NOMO-1 treated with DMSO at 0.1 percent for 48 hours (cell line): ENCODE measurements around the gene PPP1R14D.
"Not testable (repeated sequence)": the region's sequence is repeated elsewhere in the genome, so short reads cannot be mapped to it uniquely, and the experiment has no call there.

ENCODE experiments used
- DNase-seq: peaks from one replicate; lab custom pipeline; 2025; ENCODE audit not compliant: unreplicated experiment; lab: John Stamatoyannopoulos, UW

Gene PPP1R14D

GRCh38 chr15:40828447-40829036 lies at the start of gene PPP1R14D:
Gene PPP1R14D, minus strand, starts transcription at chr15:40828708. Its CDS starts 67 bp downstream, at chr15:40828641.
- no peak for DNase-seq

GRCh38 chr15:40877694-40878093 lies 49.2 kb upstream of the PPP1R14D start:
- DNase-seq: no peak

GRCh38 chr15:40875991-40876730 lies 47.7 kb upstream of the PPP1R14D start:
- no peak for DNase-seq

GRCh38 chr15:40873694-40874561 lies 45.4 kb upstream of the PPP1R14D start, which contains the start of gene RHOV:
Gene RHOV, minus strand, starts transcription at chr15:40874234. Its CDS starts 95 bp downstream, at chr15:40874139.
- DNase-seq: peak; percentile 50

- no peak for DNase-seq
Observed at GRCh38 chr15:40872791-40873693, 44.5 kb upstream of the PPP1R14D start.

GRCh38 chr15:40871749-40872617 lies 43.5 kb upstream of the PPP1R14D start:
- DNase-seq: no peak

GRCh38 chr15:40870716-40871115 lies 42.2 kb upstream of the PPP1R14D start:
- no peak for DNase-seq

- DNase-seq: no peak
Observed at GRCh38 chr15:40869686-40870085, 41.2 kb upstream of the PPP1R14D start.

GRCh38 chr15:40867199-40867598 lies 38.7 kb upstream of the PPP1R14D start:
- no peak for DNase-seq

GRCh38 chr15:40863660-40864270 lies 35.3 kb upstream of the PPP1R14D start:
- DNase-seq: no peak

GRCh38 chr15:40861147-40861546 lies 32.6 kb upstream of the PPP1R14D start:
- not testable (repeated sequence) for DNase-seq

- DNase-seq: peak; percentile 58
Observed at GRCh38 chr15:40859206-40859851, 30.8 kb upstream of the PPP1R14D start.

- no peak for DNase-seq
Observed at GRCh38 chr15:40858706-40859105, 30.2 kb upstream of the PPP1R14D start.

GRCh38 chr15:40857601-40858341 lies 29.3 kb upstream of the PPP1R14D start:
- DNase-seq: peak; percentile 65

GRCh38 chr15:40856746-40857145 lies 28.2 kb upstream of the PPP1R14D start:
- no peak for DNase-seq

GRCh38 chr15:40855706-40856234 lies 27.3 kb upstream of the PPP1R14D start:
- DNase-seq: no peak

GRCh38 chr15:40854161-40854560 lies 25.7 kb upstream of the PPP1R14D start:
- no peak for DNase-seq
